Vagina (tissue), 2 donors: ENCODE results near the gene C15orf40.

Source experiments
- CTCF ChIP-seq, 3 experiments: fragments of 450-650 bp in 2 of 3; fragments of 200-600 bp in 1 of 3; sonication (generic) in 1 of 3; IDR thresholded peaks; one replicate each; pipeline ENCODE4 v1.5.1; 2017 to 2019; ENCODE audit warnings: antibody characterized with exemption in 3 of 3, mild to moderate bottlenecking in 2 of 3, moderate library complexity in 2 of 3
- POLR2AphosphoS5 ChIP-seq, 2 donors: sonication (generic); formaldehyde crosslinking; IDR thresholded peaks; one replicate each; pipeline ENCODE4 v1.9.0; 2017; ENCODE audit warnings: antibody characterized with exemption in 2 of 2, mild to moderate bottlenecking in 2 of 2, low read depth in 1 of 2; ENCODE audit not compliant: insufficient read depth in 1 of 2

GRCh38 chr15:83039206-83039605 lies 27.8 kb upstream of the C15orf40 start:
- no peak for TF ChIP-seq CTCF (IDR thresholded peaks at IDR 0.05)
- TF ChIP-seq POLR2AphosphoS5 (IDR thresholded peaks at IDR 0.05; ENCODE audit: insufficient read depth in 1 of 2, low read depth in 1 of 2), result no peak
